WI38 (cell line): Measurements from ENCODE around the gene TTC28.
"Not testable (repeated sequence)": the region's sequence is repeated elsewhere in the genome, so short reads cannot be mapped to it uniquely, and the experiment has no call there.

ENCODE experiments used
- H3K4me3 ChIP-seq: 2 replicates; pipeline ENCODE4 v1.5.1; 2011; ENCODE audit warnings: low read depth, mild to moderate bottlenecking, control low read depth, low read length
- CTCF ChIP-seq: IDR thresholded peaks from 2 replicates; pipeline ENCODE4 v1.5.1; 2012; ENCODE audit warnings: low read depth, mild to moderate bottlenecking, control low read depth, low read length

The TTC28 gene

GRCh38 chr22:28629420-28630176 lies 50.0 kb downstream of the TTC28 start:
- TF ChIP-seq CTCF, result no peak
- H3K4me3 ChIP-seq, result no peak overlapping the region

GRCh38 chr22:28628766-28629165 lies 50.9 kb downstream of the TTC28 start:
- no peak for TF ChIP-seq CTCF
- no peak overlapping the region for H3K4me3 ChIP-seq

GRCh38 chr22:28627791-28628190 lies 51.8 kb downstream of the TTC28 start:
- H3K4me3 ChIP-seq, result no peak overlapping the region
- TF ChIP-seq CTCF, result no peak

- no peak for TF ChIP-seq CTCF
Observed at GRCh38 chr22:28620244-28620922, 59.3 kb downstream of the TTC28 start.

GRCh38 chr22:28619236-28619635 lies 60.4 kb downstream of the TTC28 start:
- TF ChIP-seq CTCF, result no peak
- no peak overlapping the region for H3K4me3 ChIP-seq

More at GRCh38 chr22:28620244-28620922, 59.3 kb downstream of the TTC28 start:
- H3K4me3 ChIP-seq, result no peak overlapping the region

- not testable (repeated sequence) for H3K4me3 ChIP-seq
Observed at GRCh38 chr22:28615423-28615822, 64.2 kb downstream of the TTC28 start.

- H3K4me3 ChIP-seq, result no peak overlapping the region
- no peak for TF ChIP-seq CTCF
Observed at GRCh38 chr22:28609921-28610320, 69.7 kb downstream of the TTC28 start.
